ENCODE measurements around the gene FAM227A.

FAM227A gene

GRCh38 chr22:38699143-38699542, 43.0 kb upstream of the FAM227A start:
- H3K27ac ChIP-seq = peak overlapping the region; percentile 85
- no peak for TF ChIP-seq CTCF (conservative IDR thresholded peaks at IDR 0.05)

- TF ChIP-seq CTCF (conservative IDR thresholded peaks at IDR 0.05) = no peak
- H3K27ac ChIP-seq = peak overlapping the region; percentile 85; the same call in 1 of the 2 replicates
These were observed 42.4 kb upstream of the FAM227A start for GRCh38 chr22:38698407-38699094.

- no peak for TF ChIP-seq CTCF (conservative IDR thresholded peaks at IDR 0.05)
- H3K27ac ChIP-seq = peak overlapping the region; percentile 85
These were observed 41.4 kb upstream of the FAM227A start for GRCh38 chr22:38697425-38698089.

GRCh38 chr22:38696606-38697424, 40.6 kb upstream of the FAM227A start:
- peak overlapping the region; percentile 85 for H3K27ac ChIP-seq
- TF ChIP-seq CTCF (conservative IDR thresholded peaks at IDR 0.05) = no peak

- TF ChIP-seq CTCF (conservative IDR thresholded peaks at IDR 0.05) = no peak
These were observed 38.7 kb upstream of the FAM227A start for GRCh38 chr22:38694940-38695339.

GRCh38 chr22:38694049-38694448, 37.9 kb upstream of the FAM227A start:
- H3K27ac ChIP-seq = no peak overlapping the region
- no peak for TF ChIP-seq CTCF (conservative IDR thresholded peaks at IDR 0.05)

More at GRCh38 chr22:38694940-38695339, 38.7 kb upstream of the FAM227A start:
- H3K27ac ChIP-seq = no peak overlapping the region

GRCh38 chr22:38689651-38690050, 33.5 kb upstream of the FAM227A start:
- H3K27ac ChIP-seq = no peak overlapping the region
- TF ChIP-seq CTCF (conservative IDR thresholded peaks at IDR 0.05) = no peak
